Central memory CD4-positive, alpha-beta T cell (primary cell): ENCODE data around the gene KIF13A.
"Not testable (repeated sequence)": the region's sequence is repeated elsewhere in the genome, so short reads cannot be mapped to it uniquely, and the experiment has no call there.

Experiments
- DNase-seq: peaks from one replicate; pipeline ENCODE4 v3.0.0; 2022

The KIF13A gene

GRCh38 chr6:17930321-17930993 is 57.0 kb downstream of the KIF13A start:
- DNase-seq: no peak

- no peak for DNase-seq
Observed at GRCh38 chr6:17928514-17929430, 58.7 kb downstream of the KIF13A start.

GRCh38 chr6:17927705-17928104 is 59.7 kb downstream of the KIF13A start:
- DNase-seq: no peak

GRCh38 chr6:17923401-17923863 is 64.0 kb downstream of the KIF13A start:
- DNase-seq: no peak

GRCh38 chr6:17921454-17921853 is 66.0 kb downstream of the KIF13A start:
- DNase-seq: no peak

- no peak for DNase-seq
Observed at GRCh38 chr6:17919496-17919895, 67.9 kb downstream of the KIF13A start.

GRCh38 chr6:17917837-17918763 is 69.3 kb downstream of the KIF13A start:
- no peak for DNase-seq

GRCh38 chr6:17914651-17915050 is 72.8 kb downstream of the KIF13A start:
- no peak for DNase-seq

GRCh38 chr6:17912521-17912920 is 74.9 kb downstream of the KIF13A start:
- no peak for DNase-seq

GRCh38 chr6:17911656-17912055 is 75.8 kb downstream of the KIF13A start:
- DNase-seq: not testable (repeated sequence)

- DNase-seq: no peak
Observed at GRCh38 chr6:17910189-17910588, 77.2 kb downstream of the KIF13A start.

- no peak for DNase-seq
Observed at GRCh38 chr6:17908831-17909230, 78.6 kb downstream of the KIF13A start.

- no peak for DNase-seq
Observed at GRCh38 chr6:17907406-17908229, 79.8 kb downstream of the KIF13A start.

- DNase-seq: no peak
Observed at GRCh38 chr6:17905611-17906592, 81.5 kb downstream of the KIF13A start.

GRCh38 chr6:17904491-17905120 is 82.8 kb downstream of the KIF13A start:
- no peak for DNase-seq

GRCh38 chr6:17902974-17903373 is 84.5 kb downstream of the KIF13A start:
- no peak for DNase-seq

- DNase-seq: no peak
Observed at GRCh38 chr6:17901493-17901892, 85.9 kb downstream of the KIF13A start.

GRCh38 chr6:17900011-17900410 is 87.4 kb downstream of the KIF13A start:
- no peak for DNase-seq

- no peak for DNase-seq
Observed at GRCh38 chr6:17899491-17899890, 87.9 kb downstream of the KIF13A start.

- no peak for DNase-seq
Observed at GRCh38 chr6:17897681-17898080, 89.8 kb downstream of the KIF13A start.
